Pancreas (tissue), 10 donors: ENCODE data around the gene AOAH. TPM values are rescaled to one million over a fixed set of nuclear protein-coding genes. Genes with fewer than 3 reads are reported as not detected.

Source experiments
- ATAC-seq, 4 donors: fragments of 200-7000 bp; cut with Tn5 transposase; one replicate each; pipeline versions ENCODE4 v1.8.0 to v1.9.1; 2020; ENCODE audit warnings: mild to moderate bottlenecking in 4 of 4, moderate library complexity in 4 of 4
- DNase-seq, 6 donors: peaks; one replicate each; pipeline ENCODE4 v3.0.0-alpha.2; 2020
- FAIRE-seq: peaks from 2 replicates; lab custom pipeline; 2012; peaks lifted over from hg19 to GRCh38; lab: Jason Lieb, UNC
- H3K27ac ChIP-seq, 4 donors: fragments of 200-600 bp; sonication (generic); 1 replicate in 3 of 4; 2 replicates in 1 of 4; pipeline versions ENCODE4 v1.5.0 to v1.8.0; 2020
- H3K27me3 ChIP-seq, 4 donors: fragments of 200-600 bp; one replicate each; pipeline ENCODE4 v1.8.0; 2021
- H3K36me3 ChIP-seq, 3 donors: fragments of 200-600 bp; sonication (generic) in 1 of 3; one replicate each; pipeline versions ENCODE4 v1.5.0 to v1.8.0; 2020 to 2021
- H3K4me1 ChIP-seq, 3 donors: fragments of 200-600 bp; one replicate each; pipeline ENCODE4 v1.8.0; 2021
- H3K4me3 ChIP-seq, 4 donors: fragments of 200-600 bp; sonication (generic) in 2 of 4; one replicate each; pipeline versions ENCODE4 v1.5.0 to v1.8.0; 2020 to 2021
- H3K9me3 ChIP-seq, 4 donors: fragments of 200-600 bp; one replicate each; pipeline ENCODE4 v1.8.0; 2021
- CTCF ChIP-seq, 4 donors: fragments of 200-600 bp; sonication (generic) in 3 of 4; IDR thresholded peaks; one replicate each; pipeline versions ENCODE4 v1.5.0 to v1.8.0; 2021; ENCODE audit warnings: antibody characterized with exemption in 4 of 4
- WGBS, 2 donors: extraction: QIAGEN DNeasy Blood & Tissue Kit; methylation state at CpG; one replicate each; pipeline ENCODE4 v1.1.7; 2013; 5-methylcytosine and 5-hydroxymethylcytosine counted together
- intact Hi-C, 3 donors: fragments of 100-400 bp; cut with DNase I; formaldehyde crosslinking; loops; one replicate each; pipeline versions ENCODE4 v1.11.1 to v1.14.2; 2022
- polyA plus RNA-seq, 2 donors: library from polyadenylated mRNA; stranded (reverse); fragments of 200-250 nt; gene quantifications; one replicate each; pipeline ENCODE4 v1.2.3, GENCODE V29; 2013
- total RNA-seq, 6 donors: library from RNA; stranded (reverse); fragmentation: NEBNext Ultra II Directional in 4 of 6; extraction: Animal tissue kit (Norgen Biotek cat#: 25700) in 4 of 6; gene quantifications; one replicate each; pipeline versions ENCODE4 v1.2.1 to v1.2.4, GENCODE V29; 2021 to 2023
- donor health status: healthy with polysubstance abuse.
- donor health status: DM: no; HTN: no; CAD: no; lungs with moderate emphysema.
- donor health status: DM: no; HTN: no; CAD: no.
- donor health status: control.
- donor health status: control.
- donor health status: Bipolar disorder and iron deficiency.
- donor health status: DM: yes; HTN: yes; CAD: no.
- donor health status: DM: no; HTN: no; CAD: no.
- donor health status: DM: no; HTN: no; CAD: no.
- donor health status: DM: yes; HTN: yes; CAD: no.

The AOAH gene
- total and polyA plus RNA-seq, 8 donors: 0.79 to 9.0 (median 2.1) TPM

- Histone ChIP-seq H3K27me3 (no peaks in the 10 kb centered on the region), H3K9me3 (no peaks in the 10 kb centered on the region), H3K36me3 (no peaks in the 10 kb centered on the region), H3K4me3 (no peak overlapping the region), H3K4me1 (no peaks in the 10 kb centered on the region), H3K27ac (no peak overlapping the region)
- TF ChIP-seq CTCF (IDR thresholded peaks at IDR 0.05): no peak
- 60 to 66% methylated on average over 2 of the region's 2 CpGs for WGBS, 2 donors
- FAIRE-seq (no peak), ATAC-seq (no peak), DNase-seq (no peak)
- intact Hi-C loops: no loop called here
Observed at GRCh38 chr7:36667007-36667745, 57.1 kb downstream of the AOAH start.

GRCh38 chr7:36663481-36663880 is 60.8 kb downstream of the AOAH start:
- intact Hi-C loops: no loop called here
- Histone ChIP-seq H3K27ac (no peak overlapping the region), H3K4me1 (no peaks in the 10 kb centered on the region), H3K27me3 (no peaks in the 10 kb centered on the region), H3K4me3 (no peak overlapping the region), H3K9me3 (no peaks in the 10 kb centered on the region), H3K36me3 (no peaks in the 10 kb centered on the region)
- DNase-seq (no peak), ATAC-seq (no peak), FAIRE-seq (peak; percentile 9)
- TF ChIP-seq CTCF (IDR thresholded peaks at IDR 0.05): no peak
- 88 to 89% methylated on average over 4 of the region's 4 CpGs for WGBS, 2 donors

GRCh38 chr7:36661135-36661840 is 63.0 kb downstream of the AOAH start:
- Histone ChIP-seq H3K4me1 (no peaks in the 10 kb centered on the region), H3K9me3 (no peaks in the 10 kb centered on the region), H3K36me3 (no peaks in the 10 kb centered on the region), H3K4me3 (no peak overlapping the region), H3K27ac (peak overlapping the region in 1 of 4 donors; percentile 7), H3K27me3 (no peaks in the 10 kb centered on the region)
- intact Hi-C loops: no loop called here
- DNase-seq: no peak
- TF ChIP-seq CTCF (IDR thresholded peaks at IDR 0.05): no peak
- no peak for FAIRE-seq
- WGBS, 2 donors: 81 to 85% methylated on average over 7 of the region's 7 CpGs
- ATAC-seq: no peak

DNA sequence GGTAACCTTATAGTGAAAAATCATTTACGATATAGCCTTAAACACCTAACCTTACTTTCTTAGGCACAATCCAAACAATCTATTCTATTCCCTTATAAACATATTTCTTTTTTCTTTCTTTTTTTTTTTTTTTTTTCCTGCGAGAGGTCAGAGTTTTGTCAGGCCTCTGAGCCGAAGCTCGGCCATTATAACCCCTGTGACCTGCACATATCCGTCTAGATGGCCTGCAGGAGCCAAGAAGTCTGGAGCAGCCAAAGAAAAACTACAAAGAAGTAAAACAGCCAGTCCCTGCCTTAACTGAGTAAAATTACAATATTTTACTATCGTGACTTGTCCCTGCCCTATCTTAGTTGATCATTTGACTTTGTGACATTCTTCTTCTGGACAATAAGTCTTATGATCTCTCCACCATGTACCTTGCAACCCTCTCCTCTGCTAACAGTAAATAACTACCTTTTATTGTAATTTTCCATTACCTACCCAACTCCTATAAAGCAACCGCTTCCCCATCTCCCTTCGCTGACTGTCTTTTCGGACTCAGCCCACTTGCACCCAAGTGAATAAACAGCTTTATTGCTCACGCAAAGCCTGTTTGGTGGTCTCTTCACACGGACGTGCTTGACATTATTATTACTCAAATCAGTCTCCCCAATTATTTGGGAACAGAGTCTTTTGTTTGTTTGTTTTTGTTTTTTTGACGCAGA is 64.5 kb downstream of the AOAH start:
- TF ChIP-seq CTCF (IDR thresholded peaks at IDR 0.05): no peak
- no peaks in the 10 kb centered on the region for H3K9me3 ChIP-seq
- H3K27ac ChIP-seq: peak overlapping the region; percentile 32 to 73 (median 56)
- ATAC-seq (no peak), FAIRE-seq (no peak), DNase-seq (no peak)
- H3K4me3 ChIP-seq: no peak overlapping the region
- H3K4me1 ChIP-seq: no peaks in the 10 kb centered on the region
- 79 to 93% methylated on average over 13 of the region's 13 CpGs for WGBS, 2 donors
- H3K27me3 ChIP-seq: no peaks in the 10 kb centered on the region
- no peaks in the 10 kb centered on the region for H3K36me3 ChIP-seq
- intact Hi-C loops: no loop called here
